IMR-90 (cell line): ENCODE data around the gene RPA3. TPM values are rescaled to one million over a fixed set of nuclear protein-coding genes. Genes with fewer than 3 reads are reported as not detected.

Experiments
- ATAC-seq: fragments of 200-7000 bp; cut with Tn5 transposase; 2 replicates; pipeline ENCODE4 v1.9.1; 2020; ENCODE audit warnings: low read depth, mild to moderate bottlenecking, moderate library complexity
- BruUV-seq: library from RNA; stranded (reverse); fragments of 400-500 nt; replicated peaks from 2 replicates; lab custom pipeline; 2021; lab: Mats Ljungman, UMichigan
- CTCF ChIA-PET: fragments of 300-600 bp; formaldehyde crosslinking; extraction: SDS; loops from one replicate; lab custom pipeline; 2021; ENCODE audit warnings: antibody characterized with exemption; lab: Yijun Ruan, JAX
- POLR2A ChIA-PET: fragments of 300-600 bp; sonication (Branson Sonifier 250); formaldehyde crosslinking; loops from one replicate; lab custom pipeline; 2022; ENCODE audit warnings: antibody characterized with exemption; ENCODE audit not compliant: unreplicated experiment; lab: Charles Lee
- DNase-seq: peaks from one replicate; pipeline ENCODE4 v3.0.0; 2013
- H2AFZ ChIP-seq: replicated peaks from 2 replicates; pipeline ENCODE3; 2013; ENCODE audit warnings: low read length, mild to moderate bottlenecking; ENCODE audit not compliant: poor library complexity
- H2AK5ac ChIP-seq: 2 replicates; pipeline ENCODE4 v1.6.1; 2013; ENCODE audit warnings: low read depth, low read length, inconsistent platforms
- H2AK9ac ChIP-seq: replicated peaks from 2 replicates; pipeline ENCODE3; 2013; ENCODE audit warnings: mild to moderate bottlenecking, low read depth, low read length, moderate library complexity; ENCODE audit not compliant: poor library complexity
- H2BK120ac ChIP-seq: 2 replicates; pipeline ENCODE4 v1.6.1; 2013; ENCODE audit warnings: low read depth, low read length, inconsistent platforms
- H2BK15ac ChIP-seq: 3 replicates; pipeline ENCODE4 v1.6.1; 2013; ENCODE audit warnings: low read depth, low read length, inconsistent platforms
- H2BK20ac ChIP-seq: 2 replicates; pipeline ENCODE4 v1.6.1; 2013; ENCODE audit warnings: low read depth, mild to moderate bottlenecking, inconsistent platforms, low read length, moderate library complexity
- H2BK5ac ChIP-seq: 2 replicates; pipeline ENCODE4 v1.6.1; 2013; ENCODE audit warnings: mild to moderate bottlenecking, low read depth, low read length, inconsistent platforms; ENCODE audit not compliant: poor library complexity, severe bottlenecking
- H3K14ac ChIP-seq: replicated peaks from 2 replicates; pipeline ENCODE4 v1.6.1; 2013; ENCODE audit warnings: low read depth, low read length, inconsistent platforms
- H3K18ac ChIP-seq: 2 replicates; pipeline ENCODE4 v1.6.1; 2013; ENCODE audit warnings: low read depth, low read length, control low read depth
- H3K23ac ChIP-seq: 2 replicates; pipeline ENCODE4 v1.6.1; 2013; ENCODE audit warnings: low read depth, low read length, inconsistent platforms
- H3K27ac ChIP-seq: 2 replicates; pipeline ENCODE4 v1.5.1; 2013; ENCODE audit warnings: mild to moderate bottlenecking, control low read depth, low read length; ENCODE audit not compliant: insufficient read depth
- H3K27me3 ChIP-seq: 2 replicates; pipeline ENCODE4 v1.6.1; 2013; ENCODE audit warnings: low read length; ENCODE audit not compliant: control insufficient read depth, insufficient read depth
- H3K36me3 ChIP-seq: 2 replicates; pipeline ENCODE4 v1.6.1; 2013; ENCODE audit warnings: low read length, mixed read lengths; ENCODE audit not compliant: control insufficient read depth, insufficient read depth
- H3K4ac ChIP-seq: 2 replicates; pipeline ENCODE4 v1.6.1; 2013; ENCODE audit warnings: low read depth, low read length, inconsistent platforms
- H3K4me1 ChIP-seq: 2 replicates; pipeline ENCODE4 v1.6.1; 2013; ENCODE audit warnings: low read length, mixed read lengths; ENCODE audit not compliant: control insufficient read depth, insufficient read depth
- H3K4me2 ChIP-seq: 2 replicates; pipeline ENCODE4 v1.6.1; 2013; ENCODE audit warnings: low read depth, mild to moderate bottlenecking, control low read depth, low read length, moderate library complexity
- H3K4me3 ChIP-seq: 2 replicates; pipeline ENCODE4 v1.5.1; 2013; ENCODE audit warnings: low read depth, mild to moderate bottlenecking, control low read depth, low read length, moderate library complexity; ENCODE audit not compliant: insufficient read depth
- H3K56ac ChIP-seq: 2 replicates; pipeline ENCODE4 v1.6.1; 2013; ENCODE audit warnings: low read length, inconsistent platforms; ENCODE audit not compliant: insufficient read depth; ENCODE audit errors: extremely low read depth
- H3K79me1 ChIP-seq, 2 experiments: 2 replicates each; pipeline ENCODE4 v1.6.1; 2013; ENCODE audit warnings: low read length in 2 of 2, inconsistent platforms in 1 of 2, low read depth in 1 of 2
- H3K9ac ChIP-seq: 2 replicates; pipeline ENCODE4 v1.6.1; 2013; ENCODE audit warnings: low read depth, low read length, control low read depth
- H3K9me1 ChIP-seq: 2 replicates; pipeline ENCODE4 v1.6.1; 2013; ENCODE audit warnings: low read length, inconsistent platforms; ENCODE audit not compliant: insufficient read depth
- H3K9me3 ChIP-seq: 2 replicates; pipeline ENCODE4 v1.6.1; 2013; ENCODE audit warnings: low read length; ENCODE audit not compliant: control insufficient read depth, insufficient read depth
- H4K20me1 ChIP-seq: 2 replicates; pipeline ENCODE4 v1.6.1; 2013; ENCODE audit warnings: low read length, inconsistent platforms; ENCODE audit not compliant: insufficient read depth
- H4K5ac ChIP-seq: 2 replicates; pipeline ENCODE4 v1.6.1; 2013; ENCODE audit warnings: mild to moderate bottlenecking, low read depth, low read length, control low read depth
- H4K8ac ChIP-seq, 2 experiments: 2 replicates each; pipeline ENCODE4 v1.6.1; 2013; ENCODE audit warnings: low read depth in 2 of 2, low read length in 2 of 2, control low read depth in 1 of 2, inconsistent platforms in 1 of 2
- H4K91ac ChIP-seq: 2 replicates; pipeline ENCODE4 v1.6.1; 2013; ENCODE audit warnings: low read depth, low read length, inconsistent platforms; ENCODE audit not compliant: insufficient read depth
- CTCF ChIP-seq: conservative IDR thresholded peaks from 2 replicates; pipeline ENCODE4 v1.5.1; 2012; ENCODE audit warnings: mild to moderate bottlenecking, low read depth, low read length, improper control_type of control experiment
- FOS ChIP-seq: fragments of 150-350 bp; IDR thresholded peaks from 2 replicates; pipeline ENCODE4 v1.6.1; 2016; ENCODE audit warnings: low read depth, low read length
- MXI1 ChIP-seq: IDR thresholded peaks from 2 replicates; pipeline ENCODE4 v1.6.1; 2012; ENCODE audit warnings: low read depth, mild to moderate bottlenecking, low read length, moderate library complexity, borderline replicate concordance
- RFX5 ChIP-seq: IDR thresholded peaks from 2 replicates; pipeline ENCODE4 v1.8.0; 2012; ENCODE audit warnings: low read depth, mild to moderate bottlenecking, low read length, moderate library complexity
- USF2 ChIP-seq: fragments of 150-350 bp; IDR thresholded peaks from 2 replicates; pipeline ENCODE4 v1.6.1; 2017; ENCODE audit warnings: mild to moderate bottlenecking, antibody characterized with exemption, low read length, low read depth
- WGBS, 2 experiments: methylation state at CpG; one replicate each; pipeline versions ENCODE4 v1.1.5 to v1.1.7; 2013; ENCODE audit warnings: missing lambda C conversion rate in 2 of 2; ENCODE audit not compliant: insufficient read length in 1 of 2; ENCODE audit errors: extremely low coverage in 2 of 2; 5-methylcytosine and 5-hydroxymethylcytosine counted together
- dilution Hi-C: fragments of 300-500 bp; cut with HindIII; formaldehyde crosslinking; loops from one replicate; pipeline ENCODE4 v1.14.3; 2018; ENCODE audit warnings: low sequenced_read_pairs; ENCODE audit not compliant: unreplicated experiment
- in situ Hi-C: fragments of 300-500 bp; cut with MboI; formaldehyde crosslinking; loops from 3 replicates; pipeline ENCODE4 v1.14.3; 2019; ENCODE audit warnings: low sequenced_read_pairs, inconsistent platforms, mixed read lengths
- intact Hi-C: fragments of 100-400 bp; cut with micrococcal nuclease; formaldehyde crosslinking; loops from 2 replicates; pipeline ENCODE4 v1.10.0; 2022
- polyA plus RNA-seq, 3 experiments: library from polyadenylated mRNA; depleted of rRNA; stranded (reverse); fragments of >200 nt; gene quantifications; 2 replicates each; pipeline ENCODE4 v1.2.3, GENCODE V29; 2012; ENCODE audit warnings: low replicate concordance in 1 of 3
- total RNA-seq: library from RNA; depleted of rRNA; stranded (reverse); fragments of >200 nt; gene quantifications from 2 replicates; pipeline ENCODE4 v1.2.3, GENCODE V29; 2012

RPA3 gene
- total and polyA plus RNA-seq, 2 of the 4 experiments (the other 2 are of a cell fraction) = 12.7 to 21.1 TPM

GRCh38 chr7:7706101-7706511 lies 12.3 kb downstream of the RPA3 start:
- Histone ChIP-seq H3K56ac (no peak overlapping the region), H3K14ac (no peak overlapping the region), H2BK5ac (no peak overlapping the region), H2BK20ac (no peak overlapping the region), H3K4me3 (no peak overlapping the region), H4K20me1 (no peaks in the 10 kb centered on the region), H2AK5ac (no peak overlapping the region), H3K4me2 (no peak overlapping the region), H4K5ac (no peak overlapping the region), H2BK15ac (no peak overlapping the region), H3K4ac (no peak overlapping the region), H3K4me1 (no peaks in the 10 kb centered on the region), H3K27ac (no peak overlapping the region), H3K9me3 (no peaks in the 10 kb centered on the region), H3K79me1 (peaks cover 0 to 2% of the 10 kb centered on the region in 2 experiments; a peak in 2 of 4 replicates), H3K9ac (no peak overlapping the region), H2AK9ac (no peak overlapping the region), H3K18ac (no peak overlapping the region), H4K91ac (no peak overlapping the region), H3K27me3 (no peaks in the 10 kb centered on the region), H3K9me1 (no peaks in the 10 kb centered on the region; the same call in 1 of the 2 replicates), H2AFZ (no peak overlapping the region), H2BK120ac (no peak overlapping the region), H3K36me3 (no peaks in the 10 kb centered on the region), H3K23ac (no peak overlapping the region), H4K8ac (no peak overlapping the region)
- in situ Hi-C loops = no loop called here
- TF ChIP-seq USF2 (no peak), RFX5 (no peak), CTCF (no peak), MXI1 (no peak), FOS (no peak)
- ChIA-PET POLR2A (no interaction called here), CTCF (no interaction called here)
- intact Hi-C loops = no loop called here
- no peak for DNase-seq
- WGBS, 2 experiments = no CpG with 5 or more reads among the region's 1 CpG
- BruUV-seq = no TSS peak
- dilution Hi-C loops = no loop called here
- no peak for ATAC-seq
